GM12878 (cell line): Measurements from ENCODE around the gene MRPS22. TPM values are rescaled to one million over a fixed set of nuclear protein-coding genes. Genes with fewer than 3 reads are reported as not detected.

Experiments used
- CHD2 ChIP-seq: IDR thresholded peaks from 2 replicates; pipeline ENCODE4 v1.6.1; 2011; ENCODE audit warnings: low read depth, low read length, improper control_type of control experiment, borderline replicate concordance
- CREM ChIP-seq: IDR thresholded peaks from 2 replicates; pipeline ENCODE4 v1.6.1; 2014; ENCODE audit warnings: antibody characterized with exemption, low read depth
- DPF2 ChIP-seq: fragments of 450-650 bp; IDR thresholded peaks from 2 replicates; pipeline ENCODE4 v1.6.1; 2017; ENCODE audit warnings: mild to moderate bottlenecking
- FOXM1 ChIP-seq: IDR thresholded peaks from 2 replicates; pipeline ENCODE4 v1.6.1; 2012; ENCODE audit warnings: low read depth, mild to moderate bottlenecking, inconsistent platforms, low read length, moderate library complexity
- GATAD2B ChIP-seq: fragments of 450-650 bp; conservative IDR thresholded peaks from 2 replicates; pipeline ENCODE4 v1.6.1; 2017; ENCODE audit warnings: low read depth, mild to moderate bottlenecking, moderate library complexity
- IRF4 ChIP-seq: IDR thresholded peaks from 2 replicates; pipeline ENCODE4 v1.6.1; 2011; ENCODE audit warnings: low read depth, low read length
- JUND ChIP-seq: IDR thresholded peaks from 2 replicates; pipeline ENCODE4 v1.6.1; 2012; ENCODE audit warnings: low read depth, mild to moderate bottlenecking, low read length, improper control_type of control experiment, moderate library complexity
- KDM1A ChIP-seq: fragments of 200-600 bp; sonication (generic); IDR thresholded peaks from 2 replicates; pipeline ENCODE4 v1.6.1; 2016; ENCODE audit warnings: borderline replicate concordance
- KLF5 ChIP-seq: fragments of 450-650 bp; IDR thresholded peaks from 2 replicates; pipeline ENCODE4 v1.6.1; 2014; ENCODE audit warnings: mild to moderate bottlenecking; ENCODE audit not compliant: partially characterized antibody
- NBN ChIP-seq: fragments of 450-650 bp; IDR thresholded peaks from 2 replicates; pipeline ENCODE4 v1.6.1; 2016
- NFIC ChIP-seq: IDR thresholded peaks from 2 replicates; pipeline ENCODE4 v1.6.1; 2012; ENCODE audit warnings: low read depth, mild to moderate bottlenecking, inconsistent platforms, low read length, moderate library complexity
- PML ChIP-seq: IDR thresholded peaks from 2 replicates; pipeline ENCODE4 v1.6.1; 2012; ENCODE audit warnings: low read length, inconsistent platforms
- POLR2AphosphoS5 ChIP-seq: IDR thresholded peaks from 2 replicates; pipeline ENCODE4 v1.6.1; 2011; ENCODE audit warnings: mild to moderate bottlenecking, low read length, inconsistent platforms
- RB1 ChIP-seq: fragments of 450-650 bp; formaldehyde crosslinking; IDR thresholded peaks from 2 replicates; pipeline ENCODE4 v1.6.1; 2017; ENCODE audit warnings: mild to moderate bottlenecking, borderline replicate concordance
- RBBP5 ChIP-seq: fragments of 200-600 bp; sonication (generic); conservative IDR thresholded peaks from 2 replicates; pipeline ENCODE4 v1.6.1; 2016
- RELA ChIP-seq: fragments of 450-650 bp; IDR thresholded peaks from 2 replicates; pipeline ENCODE4 v1.8.0; 2014; ENCODE audit warnings: borderline replicate concordance; ENCODE audit not compliant: partially characterized antibody
- ZNF384 ChIP-seq: IDR thresholded peaks from 2 replicates; pipeline ENCODE4 v1.6.1; 2012; ENCODE audit warnings: low read depth, mild to moderate bottlenecking, low read length, improper control_type of control experiment, borderline replicate concordance
- polyA plus RNA-seq, 11 experiments: library from polyadenylated mRNA; depleted of rRNA in 4 of 11; unstranded in 6 of 11; stranded (reverse) in 5 of 11; fragments of >200 nt; fragmentation: Nextera tagmentation in 4 of 11; fragmentation: Illumina TruSeq in 1 of 11; extraction: Ambion mirVana in 4 of 11; extraction: Trizol in 1 of 11; gene quantifications; 1 replicate in 1 of 11; 2 replicates in 10 of 11; pipeline versions ENCODE4 v1.2.1 to v1.2.3, GENCODE V29; 2011 to 2016; ENCODE audit warnings: inconsistent platforms in 2 of 11, missing spikeins in 2 of 11, low read depth in 1 of 11
- total RNA-seq, 4 experiments: library from RNA; depleted of rRNA in 3 of 4; stranded (reverse); fragments of >200 nt in 3 of 4; fragmentation: Illumina TruSeq in 1 of 4; extraction: Trizol in 1 of 4; gene quantifications; 2 replicates each; pipeline versions ENCODE4 v1.2.1 to v1.2.3, GENCODE V29; 2013 to 2021
- TF ChIP-seq, protein P1 (sequence below): IDR thresholded peaks from 2 replicates; pipeline ENCODE4 v1.6.1; 2012; ENCODE audit warnings: low read length, inconsistent platforms
- TF ChIP-seq, protein P2 (sequence below): IDR thresholded peaks from 2 replicates; pipeline ENCODE4 v1.6.1; 2011; ENCODE audit warnings: borderline replicate concordance, low read depth, mild to moderate bottlenecking, moderate library complexity, mixed read lengths, low read length; ENCODE audit not compliant: insufficient read depth; ENCODE audit errors: extremely low read length
- TF ChIP-seq, protein P3 (sequence below): fragments of 450-650 bp; IDR thresholded peaks from 2 replicates; pipeline ENCODE4 v1.6.1; 2017; ENCODE audit warnings: antibody characterized with exemption, mild to moderate bottlenecking, moderate library complexity
- TF ChIP-seq, protein P4 (sequence below): IDR thresholded peaks from 2 replicates; pipeline ENCODE4 v1.6.1; 2011; ENCODE audit warnings: borderline replicate concordance, low read depth, mild to moderate bottlenecking, moderate library complexity, low read length; ENCODE audit not compliant: insufficient read depth, poor library complexity, severe bottlenecking

MRPS22 gene
- total and polyA plus RNA-seq, 10 of the 15 experiments (the other 5 are each of a cell fraction or from before 2014, with no cell fraction given), result 44.3 to 146 (median 75.2) TPM

DNA sequence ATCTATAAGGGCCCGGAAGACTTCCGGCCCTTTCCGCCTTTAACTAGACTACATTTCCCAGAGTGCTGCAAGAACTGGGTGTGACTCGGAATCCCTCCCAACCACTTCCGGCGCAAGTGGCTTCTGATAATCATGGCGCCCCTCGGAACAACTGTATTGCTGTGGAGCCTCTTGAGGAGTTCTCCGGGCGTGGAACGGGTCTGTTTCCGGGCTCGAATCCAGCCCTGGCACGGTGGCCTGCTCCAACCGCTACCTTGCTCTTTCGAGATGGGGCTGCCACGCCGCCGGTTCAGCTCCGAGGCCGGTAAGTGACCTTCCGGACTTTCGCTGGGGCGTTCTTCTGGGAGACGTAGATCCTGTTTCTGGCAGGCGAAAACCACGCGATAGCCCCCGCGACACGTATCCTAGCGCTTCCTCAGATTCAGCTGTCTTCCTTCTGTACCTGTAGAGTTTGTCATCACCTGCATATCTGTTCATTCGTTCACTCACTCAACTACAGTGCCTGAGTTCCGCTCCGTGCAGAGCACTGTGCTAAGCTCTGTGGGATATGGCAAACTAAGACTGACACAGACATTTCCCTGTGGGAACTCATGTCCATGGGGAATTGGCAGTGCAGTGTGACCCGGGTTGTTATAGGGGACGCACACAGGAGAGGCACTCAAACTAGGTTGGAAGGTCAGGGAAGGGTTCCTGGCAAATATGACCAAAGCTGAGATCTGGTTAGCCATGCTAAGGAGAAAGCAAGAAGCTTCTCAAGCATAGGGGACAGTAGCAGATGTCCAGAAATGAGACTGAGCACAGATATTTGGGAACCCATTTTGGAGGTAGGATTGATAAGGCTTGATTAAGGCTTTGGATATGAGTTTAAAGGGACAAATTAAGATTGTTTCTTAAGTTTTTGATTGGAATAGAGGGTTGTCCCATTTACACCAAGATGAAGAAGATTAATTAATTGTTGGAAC lies at the start of gene MRPS22 (continued):
- TF ChIP-seq, protein P1, sequence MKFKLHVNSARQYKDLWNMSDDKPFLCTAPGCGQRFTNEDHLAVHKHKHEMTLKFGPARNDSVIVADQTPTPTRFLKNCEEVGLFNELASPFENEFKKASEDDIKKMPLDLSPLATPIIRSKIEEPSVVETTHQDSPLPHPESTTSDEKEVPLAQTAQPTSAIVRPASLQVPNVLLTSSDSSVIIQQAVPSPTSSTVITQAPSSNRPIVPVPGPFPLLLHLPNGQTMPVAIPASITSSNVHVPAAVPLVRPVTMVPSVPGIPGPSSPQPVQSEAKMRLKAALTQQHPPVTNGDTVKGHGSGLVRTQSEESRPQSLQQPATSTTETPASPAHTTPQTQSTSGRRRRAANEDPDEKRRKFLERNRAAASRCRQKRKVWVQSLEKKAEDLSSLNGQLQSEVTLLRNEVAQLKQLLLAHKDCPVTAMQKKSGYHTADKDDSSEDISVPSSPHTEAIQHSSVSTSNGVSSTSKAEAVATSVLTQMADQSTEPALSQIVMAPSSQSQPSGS, result no peak
- TF ChIP-seq KDM1A, result no peak
- TF ChIP-seq DPF2, result 0 out of 2 replicates have a peak, but pooled peaks have one; percentile 18
- TF ChIP-seq NBN, result no peak
- no peak for TF ChIP-seq KLF5
- no peak for TF ChIP-seq IRF4
- TF ChIP-seq, protein P2, sequence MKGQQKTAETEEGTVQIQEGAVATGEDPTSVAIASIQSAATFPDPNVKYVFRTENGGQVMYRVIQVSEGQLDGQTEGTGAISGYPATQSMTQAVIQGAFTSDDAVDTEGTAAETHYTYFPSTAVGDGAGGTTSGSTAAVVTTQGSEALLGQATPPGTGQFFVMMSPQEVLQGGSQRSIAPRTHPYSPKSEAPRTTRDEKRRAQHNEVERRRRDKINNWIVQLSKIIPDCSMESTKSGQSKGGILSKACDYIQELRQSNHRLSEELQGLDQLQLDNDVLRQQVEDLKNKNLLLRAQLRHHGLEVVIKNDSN, result no peak
- no peak for TF ChIP-seq RELA
- no peak for TF ChIP-seq FOXM1
- TF ChIP-seq CREM, result peak; percentile 80
- TF ChIP-seq, protein P3, sequence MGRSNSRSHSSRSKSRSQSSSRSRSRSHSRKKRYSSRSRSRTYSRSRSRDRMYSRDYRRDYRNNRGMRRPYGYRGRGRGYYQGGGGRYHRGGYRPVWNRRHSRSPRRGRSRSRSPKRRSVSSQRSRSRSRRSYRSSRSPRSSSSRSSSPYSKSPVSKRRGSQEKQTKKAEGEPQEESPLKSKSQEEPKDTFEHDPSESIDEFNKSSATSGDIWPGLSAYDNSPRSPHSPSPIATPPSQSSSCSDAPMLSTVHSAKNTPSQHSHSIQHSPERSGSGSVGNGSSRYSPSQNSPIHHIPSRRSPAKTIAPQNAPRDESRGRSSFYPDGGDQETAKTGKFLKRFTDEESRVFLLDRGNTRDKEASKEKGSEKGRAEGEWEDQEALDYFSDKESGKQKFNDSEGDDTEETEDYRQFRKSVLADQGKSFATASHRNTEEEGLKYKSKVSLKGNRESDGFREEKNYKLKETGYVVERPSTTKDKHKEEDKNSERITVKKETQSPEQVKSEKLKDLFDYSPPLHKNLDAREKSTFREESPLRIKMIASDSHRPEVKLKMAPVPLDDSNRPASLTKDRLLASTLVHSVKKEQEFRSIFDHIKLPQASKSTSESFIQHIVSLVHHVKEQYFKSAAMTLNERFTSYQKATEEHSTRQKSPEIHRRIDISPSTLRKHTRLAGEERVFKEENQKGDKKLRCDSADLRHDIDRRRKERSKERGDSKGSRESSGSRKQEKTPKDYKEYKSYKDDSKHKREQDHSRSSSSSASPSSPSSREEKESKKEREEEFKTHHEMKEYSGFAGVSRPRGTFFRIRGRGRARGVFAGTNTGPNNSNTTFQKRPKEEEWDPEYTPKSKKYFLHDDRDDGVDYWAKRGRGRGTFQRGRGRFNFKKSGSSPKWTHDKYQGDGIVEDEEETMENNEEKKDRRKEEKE, result no peak
- no peak for TF ChIP-seq ZNF384
- TF ChIP-seq, protein P4, sequence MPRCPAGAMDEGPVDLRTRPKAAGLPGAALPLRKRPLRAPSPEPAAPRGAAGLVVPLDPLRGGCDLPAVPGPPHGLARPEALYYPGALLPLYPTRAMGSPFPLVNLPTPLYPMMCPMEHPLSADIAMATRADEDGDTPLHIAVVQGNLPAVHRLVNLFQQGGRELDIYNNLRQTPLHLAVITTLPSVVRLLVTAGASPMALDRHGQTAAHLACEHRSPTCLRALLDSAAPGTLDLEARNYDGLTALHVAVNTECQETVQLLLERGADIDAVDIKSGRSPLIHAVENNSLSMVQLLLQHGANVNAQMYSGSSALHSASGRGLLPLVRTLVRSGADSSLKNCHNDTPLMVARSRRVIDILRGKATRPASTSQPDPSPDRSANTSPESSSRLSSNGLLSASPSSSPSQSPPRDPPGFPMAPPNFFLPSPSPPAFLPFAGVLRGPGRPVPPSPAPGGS, result no peak
- TF ChIP-seq RBBP5, result no peak
- TF ChIP-seq PML, result peak; percentile 71; the same call in 1 of the 2 replicates
- TF ChIP-seq RB1, result peak; percentile 65; the same call in 1 of the 2 replicates
- TF ChIP-seq JUND, result no peak
- 0 out of 2 replicates have a peak, but pooled peaks have one; percentile 45 for TF ChIP-seq GATAD2B
- peak; percentile 85 for TF ChIP-seq CHD2
- TF ChIP-seq NFIC, result no peak
- peak; percentile 89 for TF ChIP-seq POLR2AphosphoS5
